Stimulated activated memory B cell treated with anti-CD40 and anti-IgM and Interleukin-4, amounts not matched to agents 10 μg/mL and 1 μg/mL and 100 μg/mL, for 72 hours (primary cell): ENCODE data around the gene OMA1.
"Not testable (repeated sequence)": the region's sequence is repeated elsewhere in the genome, so short reads cannot be mapped to it uniquely, and the experiment has no call there.

ENCODE experiments used
- ATAC-seq: fragments of 150-1000 bp; cut with Tn5 transposase; 2 replicates; pipeline ENCODE4 v1.10.0; 2021
- H3K27ac Mint-ChIP-seq: one replicate; pipeline ENCODE4 v1.8.0; 2022; ENCODE audit warnings: mild to moderate bottlenecking, mixed read lengths
- H3K27me3 Mint-ChIP-seq: one replicate; pipeline ENCODE4 v1.8.0; 2022; ENCODE audit warnings: mixed read lengths
- H3K36me3 Mint-ChIP-seq: one replicate; pipeline ENCODE4 v1.8.0; 2022; ENCODE audit warnings: mixed read lengths
- H3K4me1 Mint-ChIP-seq: one replicate; pipeline ENCODE4 v1.8.0; 2022; ENCODE audit warnings: mixed read lengths
- H3K4me3 Mint-ChIP-seq: one replicate; pipeline ENCODE4 v1.8.0; 2022; ENCODE audit warnings: mild to moderate bottlenecking, moderate library complexity, mixed read lengths
- H3K9me3 Mint-ChIP-seq: one replicate; pipeline ENCODE4 v1.8.0; 2022; ENCODE audit warnings: mixed read lengths

Gene OMA1

DNA sequence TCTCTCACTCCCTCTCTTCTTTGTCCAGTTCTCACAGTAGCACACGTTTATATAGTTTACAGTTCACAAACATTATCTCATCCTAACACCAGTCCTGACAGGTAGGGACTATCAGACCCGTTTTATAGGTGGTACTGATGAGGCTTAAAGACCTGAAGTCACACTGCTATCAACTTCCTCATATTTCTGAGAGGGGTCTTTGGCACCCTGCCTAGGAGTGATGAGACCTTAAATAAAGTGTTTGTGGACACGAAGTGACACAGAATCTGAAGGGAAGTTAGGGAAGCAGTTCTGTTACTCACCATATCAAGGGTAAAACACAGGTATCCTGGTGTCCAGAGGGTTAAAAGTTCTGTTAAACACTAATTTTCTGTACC is 31.1 kb upstream of the OMA1 start:
- no peak for ATAC-seq
- Mint-ChIP-seq H3K4me1 (peaks cover 36% of the 10 kb centered on the region), H3K27ac (no peak overlapping the region), H3K27me3 (peaks cover 49% of the 10 kb centered on the region), H3K36me3 (no peaks in the 10 kb centered on the region), H3K4me3 (peak overlapping the region; percentile 34), H3K9me3 (peaks cover 3% of the 10 kb centered on the region)

DNA sequence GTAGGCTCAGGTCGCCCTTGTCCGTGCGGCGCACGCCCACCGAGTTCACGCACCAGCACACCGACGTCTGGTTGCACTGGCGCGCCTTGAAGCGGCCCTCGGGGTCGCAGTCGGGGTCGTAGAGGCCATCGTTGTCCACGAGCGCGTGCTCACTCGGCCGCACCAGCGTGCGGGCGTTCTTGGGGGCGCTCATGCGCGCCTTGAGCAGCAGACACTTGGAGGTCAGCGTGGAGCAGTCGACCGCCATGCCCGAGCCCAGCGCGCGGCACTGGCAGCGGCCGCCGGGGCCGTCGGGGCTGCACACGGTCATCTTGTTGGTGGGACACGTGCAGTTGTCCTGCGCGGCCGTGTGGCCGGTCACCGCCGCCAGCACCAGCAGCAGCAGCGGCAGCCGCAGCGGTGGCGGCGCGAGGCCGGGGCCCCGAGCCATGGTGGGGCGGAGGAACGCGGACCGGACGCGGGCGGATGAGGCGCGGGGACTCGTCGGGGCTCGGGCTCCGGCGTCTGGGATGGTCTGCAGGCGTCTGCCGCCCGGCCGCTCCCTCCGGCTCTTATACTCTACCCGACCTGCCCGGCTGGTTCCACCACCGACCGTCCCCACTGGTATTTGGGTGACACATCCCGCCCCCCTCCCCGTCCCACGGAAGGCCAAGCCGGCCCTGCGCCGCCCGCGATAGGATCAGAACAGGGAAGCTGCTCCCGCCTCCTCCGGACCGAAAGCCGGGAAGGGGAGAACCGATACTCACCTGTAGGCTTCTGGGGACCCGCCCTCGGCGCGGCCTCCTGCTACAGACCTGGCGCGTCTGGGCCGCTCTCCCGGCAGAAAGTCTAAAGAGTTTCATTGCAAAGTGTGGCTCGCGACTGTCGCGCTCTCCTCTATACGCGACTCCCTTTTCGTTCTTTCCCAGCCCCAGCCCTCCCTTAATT is 30.5 kb upstream of the OMA1 start, which contains the start of gene TACSTD2:
Gene TACSTD2 (minus strand): TSS at position 526 of the 927 bp plus-strand sequence. CDS start 96 bp downstream, at position 430.
- Mint-ChIP-seq H3K27me3 (peaks cover 49% of the 10 kb centered on the region), H3K4me3 (peak within 1 kb of the TSS; percentile 80), H3K4me1 (peaks cover 37% of the 10 kb centered on the region), H3K36me3 (no peaks in the 10 kb centered on the region), H3K27ac (no peak within 1 kb of the TSS), H3K9me3 (peaks cover 3% of the 10 kb centered on the region)
- no peak for ATAC-seq

DNA sequence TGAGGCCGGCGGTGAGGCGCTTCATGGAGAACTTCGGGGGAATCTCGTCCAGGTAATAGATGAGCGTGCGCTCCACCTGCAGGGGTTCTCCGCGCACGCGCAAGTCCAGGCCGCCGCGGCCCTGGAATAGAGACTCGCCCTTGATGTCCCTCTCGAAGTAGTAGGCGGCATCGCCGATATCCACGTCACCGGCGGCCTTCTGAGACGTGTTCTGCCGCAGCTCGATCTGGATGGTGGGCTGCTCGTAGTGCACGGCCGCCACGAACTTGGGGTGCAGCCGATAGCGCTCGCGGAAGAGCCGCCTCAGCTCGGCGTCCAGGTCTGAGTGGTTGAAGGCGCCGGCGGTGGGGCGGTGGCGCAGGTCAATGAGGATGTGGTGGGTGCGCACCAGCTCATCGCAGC is 29.8 kb upstream of the OMA1 start:
- H3K4me3 Mint-ChIP-seq = peak overlapping the region; percentile 80
- peaks cover 49% of the 10 kb centered on the region for H3K27me3 Mint-ChIP-seq
- no peak overlapping the region for H3K27ac Mint-ChIP-seq
- ATAC-seq = peak; percentile 38
- peaks cover 3% of the 10 kb centered on the region for H3K9me3 Mint-ChIP-seq
- H3K36me3 Mint-ChIP-seq = no peaks in the 10 kb centered on the region
- H3K4me1 Mint-ChIP-seq = peaks cover 37% of the 10 kb centered on the region

DNA sequence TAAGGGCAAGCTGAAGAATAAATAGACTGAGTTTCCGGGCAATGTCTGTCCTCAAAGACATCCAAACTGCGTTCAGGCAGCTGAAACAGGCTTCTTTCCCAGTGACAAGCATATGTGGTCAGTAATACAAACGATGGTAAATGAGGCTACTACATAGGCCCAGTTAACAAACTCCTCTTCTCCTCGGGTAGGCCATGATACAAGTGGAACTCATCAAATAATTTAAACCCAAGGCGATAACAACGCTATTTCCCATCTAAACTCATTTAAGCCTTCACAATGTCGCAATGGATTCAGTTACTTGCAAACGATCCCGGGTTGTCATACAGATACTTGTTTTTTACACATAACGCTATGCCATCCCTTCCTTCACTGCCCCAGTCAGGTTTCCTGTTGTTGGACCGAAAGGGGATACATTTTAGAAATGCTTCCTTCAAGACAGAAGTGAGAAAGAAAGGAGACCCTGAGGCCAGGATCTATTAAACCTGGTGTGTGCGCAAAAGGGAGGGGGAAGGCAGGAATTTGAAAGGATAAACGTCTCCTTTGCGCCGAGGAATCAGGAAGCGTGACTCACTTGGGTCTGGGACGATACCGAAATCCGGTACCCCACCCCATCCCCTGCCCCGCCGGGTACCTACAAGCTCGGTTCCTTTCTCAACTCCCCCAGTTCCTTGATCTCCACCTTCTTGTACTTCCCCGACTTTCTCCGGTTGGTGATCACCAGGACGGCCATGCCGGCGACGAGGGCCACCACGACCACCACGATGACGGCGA is 29.2 kb upstream of the OMA1 start:
- Mint-ChIP-seq H3K27ac (no peak overlapping the region), H3K4me1 (peaks cover 37% of the 10 kb centered on the region), H3K36me3 (no peaks in the 10 kb centered on the region), H3K4me3 (peak overlapping the region; percentile 80), H3K27me3 (peaks cover 51% of the 10 kb centered on the region), H3K9me3 (peaks cover 3% of the 10 kb centered on the region)
- no peak for ATAC-seq

DNA sequence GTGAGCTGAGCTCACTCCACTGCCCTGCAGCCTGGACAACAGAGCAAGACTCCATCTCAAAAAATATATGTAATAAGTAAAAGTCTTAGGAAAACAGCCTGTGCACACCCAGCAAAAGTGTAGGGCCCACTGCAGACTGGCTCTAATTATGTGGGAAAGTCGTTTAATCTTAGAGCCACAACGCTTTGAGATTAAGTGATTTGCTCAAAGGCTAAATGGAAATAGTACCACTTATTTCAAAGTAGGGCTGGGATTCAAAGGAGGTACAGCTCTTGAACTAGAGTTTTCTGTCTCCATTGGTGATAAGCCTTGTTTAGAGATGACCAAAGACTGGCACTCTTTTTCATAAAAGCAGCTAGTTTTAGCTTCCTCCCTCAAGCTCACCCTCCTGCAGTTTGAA is 28.3 kb upstream of the OMA1 start:
- H3K4me1 Mint-ChIP-seq = peaks cover 37% of the 10 kb centered on the region
- H3K9me3 Mint-ChIP-seq = peaks cover 3% of the 10 kb centered on the region
- no peak overlapping the region for H3K27ac Mint-ChIP-seq
- ATAC-seq = no peak
- no peaks in the 10 kb centered on the region for H3K36me3 Mint-ChIP-seq
- H3K4me3 Mint-ChIP-seq = no peak overlapping the region
- peaks cover 59% of the 10 kb centered on the region for H3K27me3 Mint-ChIP-seq

DNA sequence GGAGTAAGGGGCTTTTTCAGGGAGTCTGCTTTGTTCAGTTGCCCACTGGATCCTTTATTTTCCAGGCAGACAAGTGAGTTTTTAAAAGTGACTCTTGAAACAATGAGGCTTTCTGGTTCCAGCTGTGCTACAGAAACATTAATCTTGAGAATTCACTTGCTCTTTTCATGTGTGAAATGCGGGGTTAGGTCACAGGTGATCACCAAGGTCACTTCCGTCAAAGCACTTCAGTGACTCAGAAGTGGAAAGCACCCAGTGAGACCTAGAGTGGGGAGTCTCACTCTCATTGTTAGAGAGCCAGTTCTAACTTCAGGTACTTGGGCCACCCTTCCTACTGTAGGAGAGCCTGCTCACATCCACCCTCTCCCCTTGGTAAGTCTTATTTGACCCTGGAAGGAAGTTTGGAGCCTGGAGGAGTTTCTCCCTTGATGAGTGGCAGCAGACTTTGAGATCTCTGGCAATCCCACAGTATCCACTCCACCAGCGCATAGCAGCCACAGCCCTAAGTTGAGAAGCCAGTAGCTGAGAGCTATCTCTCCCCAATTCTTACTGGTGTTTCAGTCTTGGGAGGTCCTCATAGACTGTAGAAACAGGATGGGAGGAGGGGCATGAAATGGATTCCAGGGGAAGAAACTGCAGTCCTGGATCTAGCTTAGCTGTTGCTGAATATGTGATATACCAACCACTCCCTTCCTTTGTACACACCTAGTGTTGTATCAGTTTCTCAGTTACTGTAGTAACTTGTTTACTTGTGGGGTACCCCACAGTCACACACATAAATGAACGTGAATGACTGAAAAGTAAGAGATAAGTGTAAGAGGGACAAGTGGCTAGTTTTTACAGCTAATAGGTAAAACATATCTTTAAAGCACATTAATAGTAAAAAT is 27.4 kb upstream of the OMA1 start:
- H3K36me3 Mint-ChIP-seq = no peaks in the 10 kb centered on the region
- H3K27ac Mint-ChIP-seq = no peak overlapping the region
- peaks cover 37% of the 10 kb centered on the region for H3K4me1 Mint-ChIP-seq
- ATAC-seq = peak; percentile 93
- H3K4me3 Mint-ChIP-seq = no peak overlapping the region
- peaks cover 3% of the 10 kb centered on the region for H3K9me3 Mint-ChIP-seq
- H3K27me3 Mint-ChIP-seq = peaks cover 59% of the 10 kb centered on the region

DNA sequence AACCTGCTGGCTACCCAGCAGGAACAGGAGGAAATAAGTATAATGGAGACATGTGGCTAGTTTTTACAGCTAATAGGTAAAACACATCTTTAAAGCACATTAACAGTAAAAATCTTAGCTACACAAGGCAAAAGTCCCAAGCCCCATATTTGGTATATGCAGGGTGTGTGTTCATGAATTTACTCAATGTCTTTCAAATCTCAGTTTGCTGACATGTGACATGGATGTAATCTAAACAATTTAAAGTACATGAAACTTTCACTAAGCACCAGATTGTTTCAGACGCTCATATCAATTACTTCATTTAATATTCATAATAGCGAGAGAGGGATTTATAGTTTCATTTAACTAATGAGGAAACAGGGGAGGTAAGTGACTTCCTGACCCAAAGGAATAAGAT is 26.6 kb upstream of the OMA1 start:
- Mint-ChIP-seq H3K36me3 (no peaks in the 10 kb centered on the region), H3K4me1 (peaks cover 36% of the 10 kb centered on the region), H3K27ac (no peak overlapping the region), H3K9me3 (peaks cover 3% of the 10 kb centered on the region), H3K27me3 (peaks cover 64% of the 10 kb centered on the region), H3K4me3 (no peak overlapping the region)
- ATAC-seq = no peak

DNA sequence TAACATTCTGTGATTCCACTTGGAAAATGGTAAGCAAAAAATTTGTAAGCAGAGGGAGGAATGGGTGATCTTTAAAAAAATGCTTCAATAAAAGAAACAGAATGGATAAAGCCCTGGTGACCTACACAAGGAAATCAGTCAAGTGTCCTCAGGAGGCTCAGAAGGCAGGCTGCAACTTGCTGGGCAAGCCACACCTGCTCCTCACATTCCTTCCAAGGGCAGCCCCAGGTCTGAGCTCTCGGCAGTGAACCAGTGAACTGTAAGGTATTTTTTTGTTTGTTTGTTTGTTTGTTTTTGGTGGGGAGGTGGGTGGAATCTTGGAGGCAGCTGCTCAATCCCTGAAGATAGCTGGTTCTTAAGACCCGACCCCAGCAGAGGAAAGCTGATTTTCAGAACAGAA is 26.2 kb upstream of the OMA1 start:
- peaks cover 31% of the 10 kb centered on the region for H3K4me1 Mint-ChIP-seq
- no peak overlapping the region for H3K4me3 Mint-ChIP-seq
- H3K27ac Mint-ChIP-seq = no peak overlapping the region
- H3K27me3 Mint-ChIP-seq = peaks cover 64% of the 10 kb centered on the region
- peaks cover 3% of the 10 kb centered on the region for H3K9me3 Mint-ChIP-seq
- H3K36me3 Mint-ChIP-seq = no peaks in the 10 kb centered on the region
- ATAC-seq = no peak

DNA sequence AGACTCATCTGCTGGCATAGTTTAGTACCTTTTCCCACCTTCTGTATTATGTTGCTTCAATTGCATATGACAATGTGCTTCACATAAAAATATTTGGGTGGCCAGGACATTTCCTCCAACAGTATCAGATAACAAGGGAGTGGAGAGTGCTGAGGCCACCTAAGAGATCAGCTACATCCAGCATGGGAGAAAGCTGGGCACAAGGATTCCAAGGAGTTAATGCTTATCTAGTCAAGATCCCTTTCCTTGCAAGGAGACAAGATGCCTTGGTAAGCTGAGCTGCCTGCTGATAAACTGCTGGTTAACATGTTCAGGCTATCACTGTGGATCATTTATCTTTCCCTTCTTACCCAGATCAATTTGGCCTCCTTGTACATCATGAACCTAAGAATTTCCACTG is 25.1 kb upstream of the OMA1 start:
- no peaks in the 10 kb centered on the region for H3K36me3 Mint-ChIP-seq
- H3K9me3 Mint-ChIP-seq = no peaks in the 10 kb centered on the region
- peaks cover 60% of the 10 kb centered on the region for H3K27me3 Mint-ChIP-seq
- H3K4me3 Mint-ChIP-seq = no peak overlapping the region
- H3K27ac Mint-ChIP-seq = no peak overlapping the region
- peaks cover 26% of the 10 kb centered on the region for H3K4me1 Mint-ChIP-seq
- no peak for ATAC-seq

DNA sequence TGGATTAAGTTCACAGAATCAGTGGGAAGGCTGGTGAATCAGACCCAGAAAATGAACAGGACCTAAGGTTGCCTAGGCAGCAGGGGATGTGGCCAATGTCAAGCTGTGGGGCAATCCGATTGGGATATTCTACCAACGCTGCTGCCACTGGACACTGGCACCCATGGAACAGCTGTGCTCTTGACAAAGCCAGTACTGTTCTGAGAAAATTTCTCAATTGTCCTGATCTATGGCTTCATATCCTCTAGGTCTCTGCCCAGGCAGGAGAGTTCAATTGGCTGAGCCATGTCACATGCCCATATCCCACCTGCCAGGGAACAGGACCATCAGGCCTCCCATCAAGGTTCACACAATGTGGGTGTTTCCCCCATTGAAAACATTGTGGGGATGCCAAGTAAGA is 24.3 kb upstream of the OMA1 start:
- Mint-ChIP-seq H3K27ac (no peak overlapping the region), H3K4me3 (no peak overlapping the region), H3K36me3 (no peaks in the 10 kb centered on the region), H3K9me3 (no peaks in the 10 kb centered on the region), H3K4me1 (peaks cover 18% of the 10 kb centered on the region), H3K27me3 (peaks cover 57% of the 10 kb centered on the region)
- ATAC-seq = no peak

DNA sequence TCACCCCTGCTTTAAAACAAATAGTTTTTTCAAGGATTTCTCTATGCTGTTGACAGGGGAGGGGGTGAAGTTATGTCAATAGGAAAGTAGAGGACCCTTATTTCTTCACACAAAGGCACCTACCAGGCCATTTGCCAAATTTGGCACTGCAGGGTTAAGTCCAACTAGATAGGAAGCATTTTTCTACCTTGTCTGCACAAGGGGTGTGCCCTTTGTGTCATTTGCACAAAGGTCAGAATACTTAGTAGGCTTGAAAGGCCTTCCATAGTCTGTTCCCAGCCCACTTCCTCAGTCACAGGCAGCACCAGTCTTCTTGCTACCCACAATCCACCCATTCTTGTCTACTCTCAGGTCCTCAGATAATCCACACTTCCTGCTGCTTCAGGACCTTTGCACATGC is 23.6 kb upstream of the OMA1 start:
- H3K27ac Mint-ChIP-seq = no peak overlapping the region
- H3K4me3 Mint-ChIP-seq = no peak overlapping the region
- H3K36me3 Mint-ChIP-seq = no peaks in the 10 kb centered on the region
- H3K4me1 Mint-ChIP-seq = peaks cover 14% of the 10 kb centered on the region
- H3K9me3 Mint-ChIP-seq = no peaks in the 10 kb centered on the region
- peaks cover 49% of the 10 kb centered on the region for H3K27me3 Mint-ChIP-seq
- no peak for ATAC-seq

DNA sequence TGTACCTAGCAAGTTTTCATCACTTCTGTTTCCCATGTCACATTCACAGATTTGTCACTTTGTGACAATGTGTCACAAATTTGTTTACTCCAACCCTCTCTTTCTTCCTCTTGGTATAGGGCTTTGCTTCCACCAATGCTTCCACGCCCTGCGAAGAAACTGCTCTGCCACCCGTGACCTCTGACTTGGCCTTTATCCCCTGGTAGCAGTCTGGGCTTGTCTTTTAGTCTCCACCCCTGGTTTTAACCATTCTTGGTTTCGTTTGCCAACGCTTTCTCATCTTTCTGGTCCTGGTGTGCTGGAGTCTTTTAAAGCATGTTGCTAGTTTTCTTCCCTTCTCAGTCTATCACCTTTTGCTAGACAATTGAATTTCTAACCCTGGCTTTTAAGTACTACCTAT is 22.4 kb upstream of the OMA1 start:
- Mint-ChIP-seq H3K36me3 (no peaks in the 10 kb centered on the region), H3K9me3 (no peaks in the 10 kb centered on the region), H3K4me3 (no peak overlapping the region), H3K27ac (no peak overlapping the region), H3K4me1 (peaks cover 13% of the 10 kb centered on the region), H3K27me3 (peaks cover 41% of the 10 kb centered on the region)
- no peak for ATAC-seq

DNA sequence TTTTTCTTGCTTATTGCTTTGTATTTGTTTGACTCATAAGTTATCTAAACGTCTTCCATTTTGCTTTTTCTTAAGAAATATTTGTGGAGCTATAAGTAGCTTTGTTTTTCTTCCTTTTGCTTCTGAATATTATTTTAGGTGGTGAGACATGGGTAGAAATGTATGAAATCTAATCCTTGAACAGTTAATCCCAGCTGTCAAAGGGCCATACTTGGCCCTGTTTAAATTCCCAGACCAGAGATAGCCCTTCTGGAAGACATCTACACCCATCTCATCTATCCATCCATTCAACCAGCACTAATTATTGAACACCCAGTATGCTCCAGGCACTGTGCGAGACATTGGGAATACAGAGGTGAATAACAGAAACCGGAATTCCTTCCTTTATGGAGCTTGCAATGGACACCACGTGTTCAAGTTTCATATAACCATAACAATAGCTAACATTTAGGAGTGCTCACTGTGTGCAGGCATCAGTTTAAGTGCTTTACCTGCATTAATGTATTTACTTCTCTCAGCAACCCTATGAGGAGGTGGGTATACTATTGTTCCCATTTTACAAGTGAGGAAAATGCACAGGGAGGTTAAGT is 21.8 kb upstream of the OMA1 start:
- Mint-ChIP-seq H3K4me1 (peaks cover 8% of the 10 kb centered on the region), H3K27ac (no peak overlapping the region), H3K9me3 (no peaks in the 10 kb centered on the region), H3K4me3 (no peak overlapping the region), H3K36me3 (no peaks in the 10 kb centered on the region), H3K27me3 (peaks cover 41% of the 10 kb centered on the region)
- ATAC-seq = no peak

DNA sequence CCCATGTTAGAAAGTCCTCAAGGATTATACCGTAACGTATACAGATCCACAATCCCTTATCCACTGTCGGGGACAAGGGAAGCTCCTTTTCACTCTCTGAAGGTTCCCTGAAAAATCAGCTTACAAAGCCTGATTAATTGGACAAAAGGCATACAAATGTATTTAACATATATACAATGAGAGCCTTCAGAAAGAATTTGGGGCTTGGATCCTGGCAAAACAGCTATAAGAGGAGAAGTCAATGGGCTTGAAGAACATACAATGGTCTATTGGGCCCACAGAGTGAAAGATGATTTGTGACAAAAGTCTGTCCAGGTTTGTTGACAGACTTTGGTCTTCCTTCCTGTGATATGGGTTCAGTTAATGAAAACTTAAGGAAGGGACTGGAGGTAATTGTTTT is 19.8 kb upstream of the OMA1 start:
- Mint-ChIP-seq H3K4me1 (no peaks in the 10 kb centered on the region), H3K4me3 (no peak overlapping the region), H3K27me3 (peaks cover 51% of the 10 kb centered on the region), H3K36me3 (no peaks in the 10 kb centered on the region), H3K27ac (no peak overlapping the region), H3K9me3 (no peaks in the 10 kb centered on the region)
- no peak for ATAC-seq

DNA sequence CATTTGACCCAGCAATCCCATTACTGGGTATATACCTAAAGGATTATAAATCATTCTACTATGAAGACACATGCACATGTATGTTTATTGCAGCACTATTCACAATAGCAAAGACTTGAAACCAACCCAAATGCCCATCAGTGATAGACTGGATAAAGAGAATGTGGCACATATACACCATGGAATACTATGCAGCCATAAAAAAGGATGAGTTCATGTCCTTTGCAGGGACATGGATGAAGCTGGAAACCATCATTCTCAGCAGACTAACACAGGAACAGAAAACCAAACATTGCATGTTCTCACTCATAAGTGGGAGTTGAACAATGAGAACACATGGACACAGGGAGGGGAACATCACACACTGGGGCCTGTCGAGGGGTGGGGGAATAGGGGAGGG is 17.2 kb upstream of the OMA1 start:
- not testable (repeated sequence) for H3K36me3 Mint-ChIP-seq, H3K4me3 Mint-ChIP-seq, H3K9me3 Mint-ChIP-seq, H3K27ac Mint-ChIP-seq, H3K4me1 Mint-ChIP-seq, ATAC-seq
- peaks cover 41% of the 10 kb centered on the region for H3K27me3 Mint-ChIP-seq
